Astrocyte (in vitro differentiated cells and primary cell): ENCODE data around the gene DMRTA2.

Experiments used
- CTCF ChIP-seq: IDR thresholded peaks from 2 replicates; pipeline ENCODE4 v1.5.1; 2011; ENCODE audit warnings: low read depth, mild to moderate bottlenecking, inconsistent platforms, low read length, moderate library complexity; ENCODE audit not compliant: insufficient read depth
- EZH2 ChIP-seq: IDR thresholded peaks from 2 replicates; pipeline ENCODE4 v1.6.1; 2012; ENCODE audit warnings: mild to moderate bottlenecking, low read length, inconsistent platforms; ENCODE audit not compliant: insufficient read depth

- TF ChIP-seq CTCF (no peak), EZH2 (no peak)
Measured at GRCh38 chr1:50454911-50455310, 31.7 kb upstream of the DMRTA2 start.
